NCI-H2029 (cell line): ENCODE measurements around the gene POM121L2.
"Not testable (repeated sequence)": the region's sequence is repeated elsewhere in the genome, so short reads cannot be mapped to it uniquely, and the experiment has no call there.

Experiments
- DNase-seq: peaks from one replicate; lab custom pipeline; 2025; lab: John Stamatoyannopoulos, UW

Gene POM121L2

GRCh38 chr6:27293436-27294098 lies 18.5 kb downstream of the POM121L2 start:
- DNase-seq: no peak

- no peak for DNase-seq
Measured at GRCh38 chr6:27290850-27291208, 21.2 kb downstream of the POM121L2 start.

- DNase-seq: no peak
Measured at GRCh38 chr6:27290065-27290849, 21.8 kb downstream of the POM121L2 start.

GRCh38 chr6:27288136-27289044 lies 23.7 kb downstream of the POM121L2 start:
- DNase-seq: no peak

GRCh38 chr6:27287751-27288135 lies 24.3 kb downstream of the POM121L2 start:
- DNase-seq: no peak

GRCh38 chr6:27286141-27286540 lies 25.9 kb downstream of the POM121L2 start:
- DNase-seq: no peak

- no peak for DNase-seq
Measured at GRCh38 chr6:27283279-27283678, 28.8 kb downstream of the POM121L2 start.

GRCh38 chr6:27281569-27281968 lies 30.5 kb downstream of the POM121L2 start:
- DNase-seq: no peak

- no peak for DNase-seq
Measured at GRCh38 chr6:27281105-27281539, 31.0 kb downstream of the POM121L2 start.

GRCh38 chr6:27280540-27281000 lies 31.5 kb downstream of the POM121L2 start:
- DNase-seq: no peak

- DNase-seq: no peak
Measured at GRCh38 chr6:27280064-27280539, 32.0 kb downstream of the POM121L2 start.

GRCh38 chr6:27279513-27280063 lies 32.5 kb downstream of the POM121L2 start:
- no peak for DNase-seq

GRCh38 chr6:27275025-27275956 lies 36.8 kb downstream of the POM121L2 start:
- no peak for DNase-seq

GRCh38 chr6:27273783-27274182 lies 38.3 kb downstream of the POM121L2 start:
- no peak for DNase-seq

GRCh38 chr6:27268803-27269202 lies 43.3 kb downstream of the POM121L2 start:
- no peak for DNase-seq

GRCh38 chr6:27267857-27268434 lies 44.1 kb downstream of the POM121L2 start:
- no peak for DNase-seq

GRCh38 chr6:27267003-27267402 lies 45.1 kb downstream of the POM121L2 start:
- DNase-seq: not testable (repeated sequence)

GRCh38 chr6:27263886-27264285 lies 48.2 kb downstream of the POM121L2 start:
- no peak for DNase-seq

GRCh38 chr6:27260836-27261375 lies 51.2 kb downstream of the POM121L2 start:
- DNase-seq: no peak

GRCh38 chr6:27260369-27260768 lies 51.7 kb downstream of the POM121L2 start:
- DNase-seq: no peak
